GM18498 (cell line): ENCODE data around the gene NSG1.
"Not testable (repeated sequence)": the region's sequence is repeated elsewhere in the genome, so short reads cannot be mapped to it uniquely, and the experiment has no call there.

Experiments used
- ATAC-seq: cut with Tn5 transposase; IDR thresholded peaks from one replicate; pipeline ENCODE4 v1.9.1; 2021; ENCODE audit warnings: mild to moderate bottlenecking, moderate library complexity; ENCODE audit not compliant: unreplicated experiment

NSG1 gene

DNA sequence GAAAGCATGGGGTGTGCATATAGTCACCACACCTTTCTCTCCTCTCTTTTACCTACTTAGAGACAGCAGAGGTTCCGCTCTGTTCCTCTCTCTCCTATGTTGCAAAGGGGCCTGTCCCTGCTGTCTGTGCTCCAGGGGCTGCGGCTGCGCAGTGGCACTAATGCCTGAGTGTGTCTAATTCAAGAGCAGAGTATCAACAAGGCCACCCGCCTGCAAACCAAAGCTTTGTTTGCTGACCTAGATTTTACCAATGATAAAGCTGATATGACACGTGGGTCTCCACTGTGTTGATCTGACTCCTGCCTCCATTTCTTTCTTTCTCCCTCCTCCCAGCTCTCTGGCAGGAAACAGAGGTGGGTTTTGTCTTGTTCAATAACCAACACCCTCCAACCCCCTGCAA, 74.9 kb downstream of the NSG1 start:
- no peak for ATAC-seq

DNA sequence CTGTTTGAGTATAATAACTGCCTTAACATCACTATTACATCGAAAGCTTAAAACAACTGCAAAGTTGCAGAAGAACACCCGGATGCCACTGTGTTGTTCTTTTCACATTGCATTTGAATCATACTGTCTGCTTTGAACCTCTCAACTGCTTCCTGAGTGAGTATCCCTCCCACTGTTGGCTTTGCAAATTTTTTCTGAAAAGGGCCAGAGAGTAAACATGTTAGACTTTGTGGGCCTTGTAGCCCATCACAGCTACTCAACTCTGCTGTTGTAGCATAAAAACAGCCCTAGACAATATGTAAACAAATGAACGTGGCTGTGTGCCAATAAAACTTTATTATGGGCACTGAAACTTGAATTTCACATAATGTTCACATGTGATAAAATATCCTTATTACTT, 76.1 kb downstream of the NSG1 start:
- ATAC-seq, result no peak

DNA sequence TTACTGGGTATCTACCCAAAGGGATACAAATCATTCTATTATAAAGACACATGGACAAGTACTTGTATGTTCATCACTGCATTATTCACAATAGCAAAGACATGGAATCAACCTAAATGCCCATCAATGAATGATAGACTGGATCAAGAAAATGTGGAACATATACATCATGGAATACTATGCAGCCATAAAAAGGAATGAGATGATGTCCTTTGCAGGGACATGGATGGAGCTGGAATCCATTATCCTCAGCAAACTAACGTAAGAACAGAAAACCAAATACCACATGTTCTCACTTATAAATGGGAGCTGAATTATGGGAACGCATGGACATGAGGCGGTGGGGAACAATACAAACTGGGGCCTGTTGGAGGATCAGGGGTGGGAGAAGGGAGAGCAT, 78.3 kb downstream of the NSG1 start:
- ATAC-seq, result not testable (repeated sequence)
